ENCODE data around the gene INTS13.

Gene INTS13

DNA sequence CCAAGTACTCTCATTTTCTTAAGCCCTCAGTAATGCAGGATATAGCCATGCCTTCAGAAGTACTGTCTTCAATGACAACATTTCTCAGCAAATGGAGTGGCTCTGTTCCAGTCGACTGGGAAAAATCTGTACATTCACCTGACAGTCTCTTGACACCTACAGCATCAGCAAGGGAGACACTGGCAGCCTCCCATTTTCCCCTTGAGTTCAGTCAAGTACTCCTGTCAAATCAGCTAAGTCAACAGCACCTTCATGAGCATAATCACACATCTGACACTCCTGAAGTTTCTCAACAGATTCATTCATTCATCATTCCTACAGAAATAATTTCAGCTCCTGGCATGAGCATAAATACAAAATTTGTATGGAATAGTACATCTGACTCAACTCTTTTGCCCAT is 46.1 kb downstream of the INTS13 start:
- H3K4me3 ChIP-seq (ENCODE audit: control insufficient read depth, low read depth, low read length) = no peak overlapping the region
- DNase-seq (ENCODE audit: low read depth) = no peak
- TF ChIP-seq, protein P1, sequence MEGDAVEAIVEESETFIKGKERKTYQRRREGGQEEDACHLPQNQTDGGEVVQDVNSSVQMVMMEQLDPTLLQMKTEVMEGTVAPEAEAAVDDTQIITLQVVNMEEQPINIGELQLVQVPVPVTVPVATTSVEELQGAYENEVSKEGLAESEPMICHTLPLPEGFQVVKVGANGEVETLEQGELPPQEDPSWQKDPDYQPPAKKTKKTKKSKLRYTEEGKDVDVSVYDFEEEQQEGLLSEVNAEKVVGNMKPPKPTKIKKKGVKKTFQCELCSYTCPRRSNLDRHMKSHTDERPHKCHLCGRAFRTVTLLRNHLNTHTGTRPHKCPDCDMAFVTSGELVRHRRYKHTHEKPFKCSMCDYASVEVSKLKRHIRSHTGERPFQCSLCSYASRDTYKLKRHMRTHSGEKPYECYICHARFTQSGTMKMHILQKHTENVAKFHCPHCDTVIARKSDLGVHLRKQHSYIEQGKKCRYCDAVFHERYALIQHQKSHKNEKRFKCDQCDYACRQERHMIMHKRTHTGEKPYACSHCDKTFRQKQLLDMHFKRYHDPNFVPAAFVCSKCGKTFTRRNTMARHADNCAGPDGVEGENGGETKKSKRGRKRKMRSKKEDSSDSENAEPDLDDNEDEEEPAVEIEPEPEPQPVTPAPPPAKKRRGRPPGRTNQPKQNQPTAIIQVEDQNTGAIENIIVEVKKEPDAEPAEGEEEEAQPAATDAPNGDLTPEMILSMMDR (IDR thresholded peaks at IDR 0.05; ENCODE audit: control insufficient read depth, insufficient read depth, low read depth, low read length, missing control alignments) = no peak

GRCh38 chr12:26890784-26891183 is 47.0 kb downstream of the INTS13 start:
- TF ChIP-seq, protein P1 (IDR thresholded peaks at IDR 0.05; ENCODE audit: control insufficient read depth, insufficient read depth, low read depth, low read length, missing control alignments) = no peak
- no peak for DNase-seq (ENCODE audit: low read depth)
- H3K4me3 ChIP-seq (ENCODE audit: control insufficient read depth, low read depth, low read length) = no peak overlapping the region

DNA sequence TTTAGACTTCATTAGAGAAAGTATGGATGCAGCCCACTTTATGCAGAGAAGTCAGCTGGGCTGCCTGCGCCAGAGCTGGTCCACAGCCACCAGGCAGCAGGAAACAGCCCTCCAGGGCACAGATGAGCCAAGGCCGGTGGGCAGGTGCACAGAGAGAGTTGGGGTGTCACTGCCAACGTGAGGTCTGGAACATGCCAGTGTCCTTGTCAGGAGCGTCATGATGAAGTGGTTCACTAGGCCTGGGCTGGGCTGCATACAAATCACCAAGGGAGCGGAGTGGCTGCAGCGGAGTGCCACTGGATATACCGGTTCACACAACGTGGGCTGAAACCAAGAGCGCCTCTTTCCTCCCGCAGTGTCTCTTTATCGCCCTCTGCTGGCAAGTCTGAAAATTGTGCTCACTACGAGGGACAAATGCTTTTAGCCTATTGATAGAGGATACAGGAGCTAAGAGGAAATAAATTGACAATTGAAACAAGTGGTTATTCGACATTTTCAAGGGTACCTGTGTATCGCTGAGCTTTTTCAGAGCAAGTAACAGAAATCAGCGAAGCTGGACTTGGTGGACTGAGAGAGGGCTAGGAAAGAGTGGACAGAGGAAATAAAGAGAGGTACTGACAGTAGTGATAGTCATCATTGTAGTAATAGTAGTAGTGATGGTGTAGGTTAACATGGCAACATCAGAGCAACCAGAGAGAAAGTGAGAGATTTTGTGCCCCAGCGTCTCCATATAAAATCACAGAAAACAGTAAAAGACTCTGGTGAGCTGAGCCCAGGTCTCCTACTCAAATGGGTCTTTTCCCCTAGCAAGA is 52.8 kb downstream of the INTS13 start:
- DNase-seq (ENCODE audit: low read depth) = peak; percentile 33
- TF ChIP-seq, protein P1 (IDR thresholded peaks at IDR 0.05; ENCODE audit: control insufficient read depth, insufficient read depth, low read depth, low read length, missing control alignments) = peak; percentile 96
- no peak overlapping the region for H3K4me3 ChIP-seq (ENCODE audit: control insufficient read depth, low read depth, low read length)

DNA sequence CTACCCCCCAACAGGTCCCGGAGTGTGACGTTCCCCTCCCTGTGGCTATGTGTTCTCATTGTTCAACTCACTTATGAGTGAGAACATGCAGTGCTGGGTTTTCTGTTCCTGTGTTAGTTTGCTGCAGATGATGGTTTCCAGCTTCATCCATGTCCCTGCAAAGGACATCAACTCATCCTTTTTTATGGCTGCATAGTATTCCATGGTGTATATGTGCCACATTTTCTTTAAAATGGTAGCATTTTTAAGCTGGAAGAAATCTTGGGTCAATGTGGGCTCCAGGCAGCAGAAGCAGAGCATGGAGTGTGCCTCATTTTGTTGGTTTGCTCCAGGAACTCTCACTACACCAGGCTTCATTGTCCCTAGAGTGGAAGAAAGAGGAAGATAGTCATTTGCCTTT is 57.2 kb downstream of the INTS13 start:
- DNase-seq (ENCODE audit: low read depth) = no peak
- no peak overlapping the region for H3K4me3 ChIP-seq (ENCODE audit: control insufficient read depth, low read depth, low read length)
- TF ChIP-seq, protein P1 (IDR thresholded peaks at IDR 0.05; ENCODE audit: control insufficient read depth, insufficient read depth, low read depth, low read length, missing control alignments) = no peak

- no peak overlapping the region for H3K4me3 ChIP-seq (ENCODE audit: control insufficient read depth, low read depth, low read length)
- no peak for DNase-seq (ENCODE audit: low read depth)
- TF ChIP-seq, protein P1 (IDR thresholded peaks at IDR 0.05; ENCODE audit: control insufficient read depth, insufficient read depth, low read depth, low read length, missing control alignments) = no peak
These were observed 59.1 kb downstream of the INTS13 start for GRCh38 chr12:26878661-26879119.

DNA sequence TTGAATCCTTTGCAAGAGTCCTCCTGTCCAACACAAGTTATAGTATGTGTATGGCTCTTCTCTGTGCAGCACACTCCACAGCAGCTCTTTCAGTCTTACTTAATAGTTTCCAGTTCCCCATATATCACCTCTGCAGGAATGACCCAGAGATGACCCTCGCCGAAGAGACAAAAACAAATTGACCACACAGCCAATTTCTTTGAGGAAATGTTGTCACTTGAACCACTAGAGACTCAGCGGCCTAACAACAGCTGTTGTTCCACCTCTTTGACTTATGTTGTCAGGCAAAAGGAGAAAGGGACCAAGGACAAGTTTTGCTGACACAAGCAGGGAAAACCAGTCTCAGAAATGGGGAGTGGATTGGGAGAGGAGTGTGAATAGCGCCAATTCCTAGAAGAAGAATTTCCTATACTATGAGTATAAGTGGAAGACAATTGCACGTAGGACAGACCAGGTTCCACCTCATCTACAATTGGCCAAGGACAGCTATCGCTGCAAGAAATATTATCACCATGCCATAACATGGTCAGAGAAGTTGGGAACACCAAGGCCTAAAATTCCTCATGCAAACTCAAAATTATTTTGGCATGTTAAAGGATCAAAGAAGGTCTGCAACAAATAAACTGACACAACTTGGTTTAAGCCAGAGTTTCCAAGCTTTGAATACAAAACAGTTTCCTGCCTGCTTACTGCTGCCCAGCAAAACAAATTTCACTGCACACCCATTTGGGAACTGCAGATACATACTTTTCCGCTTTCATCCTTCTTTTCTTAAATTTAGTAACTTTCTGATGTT is 63.1 kb downstream of the INTS13 start:
- TF ChIP-seq, protein P1 (IDR thresholded peaks at IDR 0.05; ENCODE audit: control insufficient read depth, insufficient read depth, low read depth, low read length, missing control alignments) = no peak
- no peak for DNase-seq (ENCODE audit: low read depth)
- no peak overlapping the region for H3K4me3 ChIP-seq (ENCODE audit: control insufficient read depth, low read depth, low read length)

Data from AG09309 (cell line).